Epithelial cell of esophagus (primary cell): ENCODE results near the gene NDRG4.

ENCODE experiments used
- DNase-seq: peaks from one replicate; pipeline ENCODE4 v3.0.0; 2010; ENCODE audit warnings: low read depth
- H3K4me3 ChIP-seq: 2 replicates; pipeline ENCODE4 v1.5.1; 2011; ENCODE audit warnings: mild to moderate bottlenecking, low read length, control low read depth
- TF ChIP-seq, protein P1 (sequence below): IDR thresholded peaks from 2 replicates; pipeline ENCODE4 v1.5.1; 2011; ENCODE audit warnings: low read depth, mild to moderate bottlenecking, low read length, control low read depth, inconsistent platforms; ENCODE audit not compliant: insufficient read depth; ENCODE audit errors: missing control alignments

Gene NDRG4

DNA sequence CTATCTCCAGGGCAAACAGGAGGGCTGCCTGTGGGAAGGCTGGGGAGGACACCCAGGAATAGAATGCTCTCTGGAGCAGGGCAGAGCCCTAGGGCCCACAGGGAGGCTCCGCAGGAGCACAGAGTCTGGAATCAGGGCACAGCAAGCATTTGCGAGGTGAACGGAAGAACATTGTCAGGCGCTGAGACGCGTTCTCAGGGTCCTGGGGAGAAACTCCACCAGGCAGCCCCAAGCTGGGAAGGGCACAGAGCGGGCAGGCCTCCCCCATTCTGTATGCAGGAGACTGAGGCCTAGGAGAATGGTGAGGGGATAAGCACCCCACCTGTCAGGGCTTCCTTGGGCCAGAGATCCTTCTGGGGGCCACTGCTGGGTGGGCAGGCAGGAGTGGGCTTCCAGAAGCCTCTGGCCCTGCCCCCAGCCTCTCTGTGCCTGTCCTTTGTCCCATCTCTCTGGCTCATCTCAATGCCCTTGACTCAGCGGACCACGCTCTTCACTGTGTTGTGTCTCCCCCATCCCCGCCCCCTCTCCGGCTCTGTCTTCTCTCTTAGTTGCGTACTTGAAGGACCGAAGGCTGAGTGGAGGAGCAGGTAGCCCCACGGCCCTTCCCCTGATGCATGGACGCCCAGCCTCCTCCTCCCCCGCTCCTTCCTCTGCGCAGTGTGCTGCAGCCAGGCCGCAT is 10.3 kb downstream of the NDRG4 start:
- DNase-seq, result no peak
- no peak overlapping the region for H3K4me3 ChIP-seq
- TF ChIP-seq, protein P1, sequence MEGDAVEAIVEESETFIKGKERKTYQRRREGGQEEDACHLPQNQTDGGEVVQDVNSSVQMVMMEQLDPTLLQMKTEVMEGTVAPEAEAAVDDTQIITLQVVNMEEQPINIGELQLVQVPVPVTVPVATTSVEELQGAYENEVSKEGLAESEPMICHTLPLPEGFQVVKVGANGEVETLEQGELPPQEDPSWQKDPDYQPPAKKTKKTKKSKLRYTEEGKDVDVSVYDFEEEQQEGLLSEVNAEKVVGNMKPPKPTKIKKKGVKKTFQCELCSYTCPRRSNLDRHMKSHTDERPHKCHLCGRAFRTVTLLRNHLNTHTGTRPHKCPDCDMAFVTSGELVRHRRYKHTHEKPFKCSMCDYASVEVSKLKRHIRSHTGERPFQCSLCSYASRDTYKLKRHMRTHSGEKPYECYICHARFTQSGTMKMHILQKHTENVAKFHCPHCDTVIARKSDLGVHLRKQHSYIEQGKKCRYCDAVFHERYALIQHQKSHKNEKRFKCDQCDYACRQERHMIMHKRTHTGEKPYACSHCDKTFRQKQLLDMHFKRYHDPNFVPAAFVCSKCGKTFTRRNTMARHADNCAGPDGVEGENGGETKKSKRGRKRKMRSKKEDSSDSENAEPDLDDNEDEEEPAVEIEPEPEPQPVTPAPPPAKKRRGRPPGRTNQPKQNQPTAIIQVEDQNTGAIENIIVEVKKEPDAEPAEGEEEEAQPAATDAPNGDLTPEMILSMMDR, result no peak

DNA sequence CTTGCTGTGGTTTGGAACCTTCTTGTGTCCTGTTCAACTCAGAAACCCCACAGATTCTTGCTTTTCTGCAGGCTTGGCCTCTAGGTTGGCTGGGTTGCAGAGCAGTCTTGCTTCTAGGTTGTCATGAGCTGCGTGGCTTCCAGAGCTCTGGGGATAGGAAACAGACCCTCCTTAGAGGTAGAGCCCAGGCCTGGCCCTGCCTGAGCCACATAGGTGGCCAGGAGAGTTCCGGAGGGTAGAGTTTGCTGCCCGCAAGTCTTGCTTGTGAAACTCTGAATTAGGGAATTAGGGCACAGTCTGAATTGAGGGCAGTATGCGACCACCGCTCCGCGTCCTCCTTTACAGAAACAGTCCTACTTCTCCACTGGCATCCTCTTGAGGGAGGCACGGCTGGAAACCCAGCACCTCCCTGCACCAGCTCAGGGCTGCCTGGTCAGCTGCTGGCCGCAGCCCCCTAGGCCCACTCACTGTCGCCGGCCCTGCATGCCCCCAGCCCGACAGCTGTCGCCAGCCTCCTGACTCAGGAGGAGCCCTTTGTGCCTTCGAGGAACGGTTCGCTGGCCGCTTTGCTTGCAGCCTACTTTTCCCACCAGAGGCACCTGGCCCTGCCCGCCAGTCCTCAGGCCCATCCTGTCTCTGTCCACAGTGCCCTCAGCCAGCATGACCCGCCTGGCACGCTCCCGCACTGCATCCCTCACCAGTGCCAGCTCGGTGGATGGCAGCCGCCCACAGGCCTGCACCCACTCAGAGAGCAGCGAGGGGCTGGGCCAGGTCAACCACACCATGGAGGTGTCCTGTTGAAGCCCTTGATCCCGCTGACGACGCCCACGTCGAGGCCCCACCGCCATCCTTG is 11.1 kb downstream of the NDRG4 start:
- TF ChIP-seq, protein P1, result no peak
- no peak for DNase-seq
- no peak overlapping the region for H3K4me3 ChIP-seq

DNA sequence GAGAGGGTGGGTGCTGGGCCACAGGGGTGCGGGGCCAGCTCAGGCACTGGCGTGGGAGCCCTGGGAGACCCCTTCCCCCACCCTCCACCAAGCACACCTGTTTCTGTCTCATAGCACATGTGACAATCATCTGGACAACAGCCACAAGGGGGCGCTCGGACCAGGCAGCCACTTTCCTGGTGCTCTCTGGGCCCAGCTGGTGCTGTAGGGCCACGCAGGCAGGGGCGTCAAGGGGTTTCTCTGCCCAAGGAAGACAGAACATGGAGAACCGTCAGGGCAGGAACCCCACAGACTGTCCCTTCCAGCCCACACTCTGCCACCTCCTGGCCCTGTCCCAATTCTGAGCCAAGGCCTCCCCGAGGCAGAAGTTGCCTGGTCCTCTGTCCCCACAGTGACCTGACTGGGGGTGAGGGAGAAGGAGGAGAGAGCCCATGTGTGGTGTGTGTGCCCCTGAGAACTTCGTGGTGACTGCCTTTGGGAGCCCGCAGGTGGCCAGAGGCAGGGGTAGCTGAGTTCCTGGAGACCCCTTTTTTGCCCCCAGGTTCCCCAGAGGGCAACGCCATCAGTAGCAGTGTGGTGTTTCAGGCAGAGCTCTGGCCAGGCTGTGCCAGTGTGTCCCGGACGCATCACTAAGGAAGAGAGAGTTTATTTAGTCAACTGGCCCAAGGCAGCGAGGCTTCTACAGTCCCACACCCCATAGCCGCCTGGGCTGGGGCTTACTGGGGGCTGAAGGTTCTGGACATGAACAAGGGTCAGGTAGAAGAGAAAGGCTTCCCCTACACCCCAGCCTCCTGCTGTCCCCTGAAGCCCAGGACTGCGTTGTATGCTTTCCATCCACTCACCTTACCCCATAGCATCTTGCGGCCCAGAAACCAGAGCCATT is 12.2 kb downstream of the NDRG4 start:
- peak; percentile 78 for DNase-seq
- TF ChIP-seq, protein P1, result peak; percentile 78

DNA sequence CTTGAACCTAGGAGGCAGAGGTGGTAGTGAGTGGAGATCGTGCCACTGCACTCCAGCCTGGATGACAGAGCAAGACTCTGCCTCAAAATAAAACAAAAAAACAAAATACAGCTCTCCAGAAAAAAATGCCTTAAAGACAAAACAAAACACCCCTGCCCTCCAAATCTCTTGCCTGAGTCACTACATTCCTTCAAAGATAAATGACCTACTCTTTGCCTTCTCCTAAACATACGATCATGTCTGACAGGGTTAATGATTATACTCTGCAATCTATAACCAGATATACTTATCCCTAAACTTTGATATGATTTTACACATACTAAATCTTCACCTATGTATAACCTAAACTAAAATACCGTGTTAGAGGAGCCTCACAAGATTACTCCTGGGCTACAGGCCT is 13.9 kb downstream of the NDRG4 start:
- TF ChIP-seq, protein P1, result no peak
- H3K4me3 ChIP-seq, result no peak overlapping the region
- DNase-seq, result no peak

More for the DNA sequence above, 12.2 kb downstream of the NDRG4 start:
- no peak overlapping the region for H3K4me3 ChIP-seq

DNA sequence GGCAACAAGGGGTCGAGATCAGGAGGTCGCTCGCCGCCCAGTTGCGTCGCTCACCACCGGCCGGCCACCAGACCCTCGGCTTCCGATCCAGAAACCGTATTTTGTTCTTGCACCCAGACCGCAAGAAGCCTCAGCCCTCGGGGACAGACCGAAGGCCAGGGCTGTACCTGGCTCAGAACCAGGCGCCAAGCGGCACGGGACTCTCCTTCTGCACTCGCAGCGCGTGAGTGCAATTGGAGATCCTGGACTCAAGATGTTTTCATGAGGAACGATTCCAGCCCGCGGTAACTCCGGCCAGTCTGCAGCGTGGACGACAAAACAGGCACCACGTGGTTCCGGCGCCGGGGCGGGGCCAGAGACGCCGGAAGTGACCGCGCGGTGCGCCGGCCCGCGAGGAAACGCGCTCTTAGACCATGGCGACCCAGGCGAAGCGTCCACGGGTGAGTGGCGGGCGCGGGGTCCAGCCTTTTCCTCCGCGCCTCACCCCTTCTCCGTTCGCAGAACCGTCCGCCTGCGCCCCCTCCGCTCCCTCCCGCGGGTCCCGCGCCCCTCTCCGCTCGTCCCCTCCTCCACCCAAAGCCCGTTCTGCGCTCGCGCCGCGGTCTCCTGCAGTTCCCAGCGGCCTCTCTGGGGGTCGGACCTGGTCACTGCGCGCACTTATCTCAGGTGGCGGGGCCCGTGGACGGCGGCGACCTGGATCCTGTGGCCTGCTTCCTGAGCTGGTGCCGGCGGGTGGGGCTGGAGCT is 15.4 kb downstream of the NDRG4 start, which contains the start of gene SETD6:
Gene SETD6, plus strand, starts transcription at position 393 of the 746 bp plus-strand sequence. Its CDS starts 21 bp downstream, at position 414.
- TF ChIP-seq, protein P1, result peak; percentile 15
- H3K4me3 ChIP-seq, result peak within 1 kb of the TSS; percentile 91
- peak; percentile 90 for DNase-seq
